ENCODE results near the gene HDAC8.

The HDAC8 gene

DNA sequence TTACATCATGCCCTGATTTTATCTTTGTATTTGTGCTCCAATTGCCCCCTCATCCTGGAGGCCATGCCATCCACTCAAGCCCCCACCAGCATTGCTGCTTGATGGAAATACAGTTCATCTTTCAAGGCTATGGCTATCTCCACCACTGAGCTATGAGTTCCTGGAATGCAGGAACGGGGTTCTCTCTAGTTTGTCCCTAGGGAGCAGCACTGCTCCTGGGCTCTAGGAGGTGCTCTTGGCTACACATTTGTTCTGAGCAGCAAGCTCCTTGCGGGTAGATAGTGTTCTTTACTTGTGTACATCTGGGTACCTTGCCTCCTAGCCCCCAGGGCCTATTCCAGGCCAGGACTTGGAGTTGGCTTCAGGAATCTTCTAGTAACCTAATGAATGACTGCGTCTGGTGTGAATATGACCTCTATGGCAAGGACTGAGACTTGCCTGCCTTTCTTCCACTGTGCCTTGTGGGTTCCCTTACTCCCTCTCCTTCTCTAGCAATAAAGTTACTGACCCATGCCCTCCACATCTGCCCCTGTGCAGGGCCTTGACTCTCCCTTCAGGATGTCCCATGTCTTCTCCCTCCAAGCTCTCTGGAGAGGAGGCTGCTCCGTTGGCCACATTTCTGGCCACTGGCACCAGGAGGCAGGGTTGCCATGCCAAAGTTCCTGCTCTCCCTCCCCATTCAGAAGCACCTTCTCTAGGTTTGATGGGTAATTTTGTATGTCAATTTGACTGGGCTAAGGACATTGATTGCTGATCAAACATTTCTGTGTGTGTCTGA, 274.5 kb downstream of the HDAC8 start:
- H4K8ac ChIP-seq (ENCODE audit: low read depth, low read length) = no peak overlapping the region
- DNase-seq (ENCODE audit: low spot score) = no peak

DNA sequence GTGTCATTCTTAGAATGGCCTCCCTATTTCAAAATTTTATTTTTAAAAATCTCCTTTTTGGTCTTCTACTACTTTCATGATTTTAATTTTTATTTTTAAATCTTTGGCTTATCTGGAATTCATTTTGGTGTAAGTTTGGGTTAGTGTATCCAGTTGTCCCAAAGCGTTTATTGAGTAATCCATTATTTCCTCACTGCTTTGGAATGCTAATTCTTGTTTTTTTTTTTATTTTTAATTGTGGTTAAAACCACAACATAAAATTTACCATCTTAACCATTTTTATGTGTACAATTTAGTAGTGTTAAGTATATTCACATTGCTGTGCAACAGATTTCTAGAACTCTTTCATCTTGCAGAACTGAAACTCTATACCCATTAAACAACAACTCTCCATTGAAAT, 275.7 kb downstream of the HDAC8 start:
- no peaks in the 10 kb centered on the region for H3K9me3 ChIP-seq (replicated peaks in 1 of 2; ENCODE audit: control insufficient read depth in 2 of 2, insufficient read depth in 1 of 2, low read depth in 1 of 2, low read length in 2 of 2)
- no peak overlapping the region for H3K9ac ChIP-seq (ENCODE audit: low read depth, low read length, poor library complexity)
- no peak overlapping the region for H2AK5ac ChIP-seq (ENCODE audit: low read depth, low read length)
- peaks cover 0 to 26% (median 0%) of the 10 kb centered on the region in 3 experiments for H3K27me3 ChIP-seq (ENCODE audit: control insufficient read depth in 3 of 3, insufficient read depth in 3 of 3, low read depth in 1 of 3, low read length in 3 of 3)
- H3K79me1 ChIP-seq (ENCODE audit: low read depth, low read length) = no peaks in the 10 kb centered on the region
- H3K4me3 ChIP-seq (ENCODE audit: low read length in 2 of 2) = no peak overlapping the region
- H2AFZ ChIP-seq (ENCODE audit: low read length) = no peak overlapping the region
- H2BK15ac ChIP-seq (ENCODE audit: low read length) = no peak overlapping the region
- no peak overlapping the region for H3K23ac ChIP-seq (ENCODE audit: low read depth, low read length, poor library complexity)
- H2BK5ac ChIP-seq (ENCODE audit: low read length) = no peak overlapping the region
- H2BK12ac ChIP-seq (ENCODE audit: low read length) = no peak overlapping the region
- no peak overlapping the region for H3K14ac ChIP-seq (ENCODE audit: low read length)
- H4K91ac ChIP-seq (ENCODE audit: low read depth, low read length, poor library complexity) = no peak overlapping the region
- no peaks in the 10 kb centered on the region for H3K36me3 ChIP-seq (replicated peaks in 1 of 2; ENCODE audit: control insufficient read depth in 2 of 2, insufficient read depth in 2 of 2, low read length in 2 of 2)
- H3K4me1 ChIP-seq (ENCODE audit: control insufficient read depth in 2 of 2, insufficient read depth in 1 of 2, low read depth in 1 of 2, low read length in 2 of 2) = no peaks in the 10 kb centered on the region
- no peak overlapping the region for H3K27ac ChIP-seq (replicated peaks; ENCODE audit: low read length)
- H3K4me2 ChIP-seq (ENCODE audit: insufficient read depth, low read length, poor library complexity, severe bottlenecking) = no peak overlapping the region
- no CpG with 5 or more reads among the region's 1 CpG for WGBS, 2 donors (ENCODE audit: extremely low coverage in 2 of 2, insufficient read length in 2 of 2, insufficient replicate concordance in 1 of 2)
- H2BK120ac ChIP-seq (ENCODE audit: low read depth, low read length) = no peak overlapping the region
- DNase-seq (ENCODE audit: low spot score) = no peak
- no peak overlapping the region for H3K18ac ChIP-seq (ENCODE audit: low read length)
- H3K4ac ChIP-seq (ENCODE audit: low read length) = no peak overlapping the region
- no peak overlapping the region for H4K8ac ChIP-seq (ENCODE audit: low read depth, low read length)

More for the DNA sequence above, 274.5 kb downstream of the HDAC8 start:
- no peaks in the 10 kb centered on the region for H3K79me1 ChIP-seq (ENCODE audit: low read depth, low read length)
- no CpG with 5 or more reads among the region's 4 CpGs for WGBS, 2 donors (ENCODE audit: extremely low coverage in 2 of 2, insufficient read length in 2 of 2, insufficient replicate concordance in 1 of 2)
- H2BK5ac ChIP-seq (ENCODE audit: low read length) = no peak overlapping the region
- H2AFZ ChIP-seq (ENCODE audit: low read length) = no peak overlapping the region
- H3K14ac ChIP-seq (ENCODE audit: low read length) = no peak overlapping the region
- peaks cover 0 to 36% (median 7%) of the 10 kb centered on the region in 3 experiments for H3K27me3 ChIP-seq (ENCODE audit: control insufficient read depth in 3 of 3, insufficient read depth in 3 of 3, low read depth in 1 of 3, low read length in 3 of 3)
- no peaks in the 10 kb centered on the region for H3K9me3 ChIP-seq (replicated peaks in 1 of 2; ENCODE audit: control insufficient read depth in 2 of 2, insufficient read depth in 1 of 2, low read depth in 1 of 2, low read length in 2 of 2)
- no peak overlapping the region for H2BK120ac ChIP-seq (ENCODE audit: low read depth, low read length)
- H3K4me1 ChIP-seq (ENCODE audit: control insufficient read depth in 2 of 2, insufficient read depth in 1 of 2, low read depth in 1 of 2, low read length in 2 of 2) = no peaks in the 10 kb centered on the region
- H3K36me3 ChIP-seq (replicated peaks in 1 of 2; ENCODE audit: control insufficient read depth in 2 of 2, insufficient read depth in 2 of 2, low read length in 2 of 2) = no peaks in the 10 kb centered on the region
- no peak overlapping the region for H2AK5ac ChIP-seq (ENCODE audit: low read depth, low read length)
- no peak overlapping the region for H3K18ac ChIP-seq (ENCODE audit: low read length)
- no peak overlapping the region for H4K91ac ChIP-seq (ENCODE audit: low read depth, low read length, poor library complexity)
- no peak overlapping the region for H3K23ac ChIP-seq (ENCODE audit: low read depth, low read length, poor library complexity)
- H3K4ac ChIP-seq (ENCODE audit: low read length) = no peak overlapping the region
- H3K4me3 ChIP-seq (ENCODE audit: low read length in 2 of 2) = no peak overlapping the region
- H2BK15ac ChIP-seq (ENCODE audit: low read length) = no peak overlapping the region
- no peak overlapping the region for H2BK12ac ChIP-seq (ENCODE audit: low read length)
- no peak overlapping the region for H3K4me2 ChIP-seq (ENCODE audit: insufficient read depth, low read length, poor library complexity, severe bottlenecking)
- no peak overlapping the region for H3K27ac ChIP-seq (replicated peaks; ENCODE audit: low read length)
- no peak overlapping the region for H3K9ac ChIP-seq (ENCODE audit: low read depth, low read length, poor library complexity)

DNA sequence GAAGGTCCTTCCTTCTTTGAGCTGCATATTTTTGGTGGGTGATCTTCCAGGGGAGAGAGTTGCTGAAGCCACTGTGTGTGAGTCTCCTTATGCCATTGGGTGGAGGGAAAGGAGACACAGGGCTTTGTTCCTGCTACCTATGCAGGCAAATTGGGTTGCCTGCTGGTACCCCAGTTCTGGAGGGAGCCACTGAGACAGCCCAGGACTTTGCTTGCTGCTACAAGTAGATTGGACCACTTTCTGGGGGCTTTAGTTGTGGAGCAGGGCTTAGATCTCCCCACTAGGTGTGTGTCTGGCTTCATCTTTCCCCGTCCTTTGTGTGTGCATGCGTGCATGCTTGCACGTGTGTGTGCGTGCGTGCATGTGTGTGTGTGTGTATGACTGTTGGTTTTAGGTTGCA, 276.9 kb downstream of the HDAC8 start:
- H3K4ac ChIP-seq (ENCODE audit: low read length) = no peak overlapping the region
- no peak for DNase-seq (ENCODE audit: low spot score)

DNA sequence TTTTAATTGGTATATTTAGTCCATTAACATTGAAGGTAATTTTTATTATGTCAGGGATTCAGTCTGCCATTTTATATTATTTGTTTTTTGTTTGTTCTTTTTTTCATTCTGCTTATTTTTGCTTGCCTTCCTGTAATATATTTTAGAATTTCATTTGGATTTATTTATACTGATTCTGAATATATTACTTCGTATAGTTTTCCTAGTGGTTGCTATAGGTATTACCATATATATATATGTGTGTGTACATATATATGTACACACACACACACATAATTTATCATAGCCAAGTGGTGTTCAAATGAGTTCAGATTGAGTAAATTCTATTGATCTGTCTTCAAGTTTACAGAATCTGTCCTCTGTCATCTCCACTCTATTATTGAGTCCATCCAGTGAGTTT, 278.1 kb downstream of the HDAC8 start:
- no peak overlapping the region for H2BK5ac ChIP-seq (ENCODE audit: low read length)

More for the DNA sequence above, 276.9 kb downstream of the HDAC8 start:
- WGBS, 2 donors (ENCODE audit: extremely low coverage in 2 of 2, insufficient read length in 2 of 2, insufficient replicate concordance in 1 of 2) = no CpG with 5 or more reads among the region's 5 CpGs
- Histone ChIP-seq H2BK5ac (ENCODE audit: low read length) (no peak overlapping the region), H2AK5ac (ENCODE audit: low read depth, low read length) (no peak overlapping the region), H3K27me3 (ENCODE audit: control insufficient read depth in 3 of 3, insufficient read depth in 3 of 3, low read depth in 1 of 3, low read length in 3 of 3) (peaks cover 0 to 25% (median 0%) of the 10 kb centered on the region in 3 experiments), H4K8ac (ENCODE audit: low read depth, low read length) (no peak overlapping the region), H3K4me1 (ENCODE audit: control insufficient read depth in 2 of 2, insufficient read depth in 1 of 2, low read depth in 1 of 2, low read length in 2 of 2) (no peaks in the 10 kb centered on the region), H2BK120ac (ENCODE audit: low read depth, low read length) (no peak overlapping the region), H3K79me1 (ENCODE audit: low read depth, low read length) (no peaks in the 10 kb centered on the region), H3K27ac (replicated peaks; ENCODE audit: low read length) (no peak overlapping the region), H4K91ac (ENCODE audit: low read depth, low read length, poor library complexity) (no peak overlapping the region), H3K14ac (ENCODE audit: low read length) (no peak overlapping the region), H3K18ac (ENCODE audit: low read length) (no peak overlapping the region), H2AFZ (ENCODE audit: low read length) (no peak overlapping the region), H3K9me3 (replicated peaks in 1 of 2; ENCODE audit: control insufficient read depth in 2 of 2, insufficient read depth in 1 of 2, low read depth in 1 of 2, low read length in 2 of 2) (no peaks in the 10 kb centered on the region), H3K36me3 (replicated peaks in 1 of 2; ENCODE audit: control insufficient read depth in 2 of 2, insufficient read depth in 2 of 2, low read length in 2 of 2) (no peaks in the 10 kb centered on the region), H3K4me3 (ENCODE audit: low read length in 2 of 2) (no peak overlapping the region), H3K4me2 (ENCODE audit: insufficient read depth, low read length, poor library complexity, severe bottlenecking) (no peak overlapping the region), H3K9ac (ENCODE audit: low read depth, low read length, poor library complexity) (no peak overlapping the region), H2BK12ac (ENCODE audit: low read length) (no peak overlapping the region), H3K23ac (ENCODE audit: low read depth, low read length, poor library complexity) (no peak overlapping the region), H2BK15ac (ENCODE audit: low read length) (no peak overlapping the region)

More for the DNA sequence above, 278.1 kb downstream of the HDAC8 start:
- no peak overlapping the region for H2BK120ac ChIP-seq (ENCODE audit: low read depth, low read length)
- H2AFZ ChIP-seq (ENCODE audit: low read length) = no peak overlapping the region
- H3K79me1 ChIP-seq (ENCODE audit: low read depth, low read length) = no peaks in the 10 kb centered on the region
- no peak overlapping the region for H3K4me3 ChIP-seq (ENCODE audit: low read length in 2 of 2)
- no peak overlapping the region for H3K4ac ChIP-seq (ENCODE audit: low read length)
- no peaks in the 10 kb centered on the region for H3K36me3 ChIP-seq (replicated peaks in 1 of 2; ENCODE audit: control insufficient read depth in 2 of 2, insufficient read depth in 2 of 2, low read length in 2 of 2)
- H3K23ac ChIP-seq (ENCODE audit: low read depth, low read length, poor library complexity) = no peak overlapping the region
- H3K4me1 ChIP-seq (ENCODE audit: control insufficient read depth in 2 of 2, insufficient read depth in 1 of 2, low read depth in 1 of 2, low read length in 2 of 2) = no peaks in the 10 kb centered on the region
- no peak overlapping the region for H3K9ac ChIP-seq (ENCODE audit: low read depth, low read length, poor library complexity)
- no peak overlapping the region for H3K18ac ChIP-seq (ENCODE audit: low read length)
- H3K14ac ChIP-seq (ENCODE audit: low read length) = no peak overlapping the region
- no CpG with 5 or more reads among the region's 1 CpG for WGBS, 2 donors (ENCODE audit: extremely low coverage in 2 of 2, insufficient read length in 2 of 2, insufficient replicate concordance in 1 of 2)
- no peaks in the 10 kb centered on the region for H3K9me3 ChIP-seq (replicated peaks in 1 of 2; ENCODE audit: control insufficient read depth in 2 of 2, insufficient read depth in 1 of 2, low read depth in 1 of 2, low read length in 2 of 2)
- DNase-seq (ENCODE audit: low spot score) = no peak
- peaks cover 0 to 16% (median 0%) of the 10 kb centered on the region in 3 experiments for H3K27me3 ChIP-seq (ENCODE audit: control insufficient read depth in 3 of 3, insufficient read depth in 3 of 3, low read depth in 1 of 3, low read length in 3 of 3)
- H2BK12ac ChIP-seq (ENCODE audit: low read length) = no peak overlapping the region
- H3K4me2 ChIP-seq (ENCODE audit: insufficient read depth, low read length, poor library complexity, severe bottlenecking) = no peak overlapping the region
- no peak overlapping the region for H3K27ac ChIP-seq (replicated peaks; ENCODE audit: low read length)
- H4K8ac ChIP-seq (ENCODE audit: low read depth, low read length) = no peak overlapping the region
- H4K91ac ChIP-seq (ENCODE audit: low read depth, low read length, poor library complexity) = no peak overlapping the region
- no peak overlapping the region for H2BK15ac ChIP-seq (ENCODE audit: low read length)
- no peak overlapping the region for H2AK5ac ChIP-seq (ENCODE audit: low read depth, low read length)
